GM12865 (cell line): ENCODE data around the gene TWNK.

Experiments
- DNase-seq: peaks from one replicate; pipeline ENCODE4 v3.0.0; 2010; ENCODE audit warnings: low read depth
- H3K4me3 ChIP-seq: 2 replicates; pipeline ENCODE4 v1.5.1; 2011; ENCODE audit warnings: mild to moderate bottlenecking, low read depth, low read length, control low read depth
- CTCF ChIP-seq: IDR thresholded peaks from 2 replicates; pipeline ENCODE4 v1.5.1; 2011; ENCODE audit warnings: low read length, control low read depth, low read depth, inconsistent platforms; ENCODE audit not compliant: insufficient read depth; ENCODE audit errors: missing control alignments

TWNK gene

GRCh38 chr10:101011517-101012423 is 24.4 kb downstream of the TWNK start:
- no peak overlapping the region for H3K4me3 ChIP-seq
- no peak for TF ChIP-seq CTCF
- no peak for DNase-seq

GRCh38 chr10:101012525-101013364 is 25.4 kb downstream of the TWNK start:
- peak; percentile 86 for TF ChIP-seq CTCF
- H3K4me3 ChIP-seq, result no peak overlapping the region
- DNase-seq, result peak; percentile 84

GRCh38 chr10:101013365-101013825 is 26.1 kb downstream of the TWNK start:
- TF ChIP-seq CTCF, result no peak
- no peak for DNase-seq
- H3K4me3 ChIP-seq, result no peak overlapping the region

- H3K4me3 ChIP-seq, result no peak overlapping the region
- TF ChIP-seq CTCF, result peak; percentile 97
- peak; percentile 65 for DNase-seq
Measured at GRCh38 chr10:101014230-101014884, 27.0 kb downstream of the TWNK start.

- no peak overlapping the region for H3K4me3 ChIP-seq
- no peak for TF ChIP-seq CTCF
- no peak for DNase-seq
Measured at GRCh38 chr10:101014966-101015581, 27.7 kb downstream of the TWNK start.

- no peak for TF ChIP-seq CTCF
- H3K4me3 ChIP-seq, result no peak overlapping the region
- DNase-seq, result no peak
Measured at GRCh38 chr10:101015582-101015973, 28.2 kb downstream of the TWNK start.
